Colonic mucosa (tissue), 4 donors: ENCODE data around the gene EEF1AKMT2. TPM values are rescaled to one million over a fixed set of nuclear protein-coding genes. Genes with fewer than 3 reads are reported as not detected.
"Not testable (repeated sequence)": the region's sequence is repeated elsewhere in the genome, so short reads cannot be mapped to it uniquely, and the experiment has no call there.

ENCODE experiments used
- DNase-seq: peaks from one replicate; pipeline ENCODE4 v3.0.0-alpha.2; 2020
- H3K27ac ChIP-seq: fragments of 200-600 bp; one replicate; pipeline ENCODE4 v1.8.0; 2021
- H3K27me3 ChIP-seq: fragments of 200-600 bp; one replicate; pipeline ENCODE4 v1.8.0; 2021
- H3K36me3 ChIP-seq: fragments of 200-600 bp; one replicate; pipeline ENCODE4 v1.8.0; 2021
- H3K4me1 ChIP-seq: fragments of 200-600 bp; one replicate; pipeline ENCODE4 v1.8.0; 2021; ENCODE audit warnings: mild to moderate bottlenecking
- H3K4me3 ChIP-seq: fragments of 200-600 bp; one replicate; pipeline ENCODE4 v1.8.0; 2021
- H3K9ac ChIP-seq, 2 donors: one replicate each; pipeline ENCODE4 v1.7.0; 2013; ENCODE audit warnings: control low read depth in 2 of 2, low read depth in 2 of 2, low read length in 2 of 2
- H3K9me3 ChIP-seq: fragments of 200-600 bp; one replicate; pipeline ENCODE4 v1.8.0; 2021
- CTCF ChIP-seq: fragments of 200-600 bp; IDR thresholded peaks from one replicate; pipeline ENCODE4 v1.8.0; 2022; ENCODE audit warnings: antibody characterized with exemption, mild to moderate bottlenecking
- intact Hi-C: fragments of 100-400 bp; cut with DNase I; formaldehyde crosslinking; loops from one replicate; pipeline ENCODE4 v1.14.1; 2022
- total RNA-seq, 2 donors: library from RNA; stranded (reverse); fragmentation: NEBNext Ultra II Directional in 1 of 2; extraction: Animal tissue kit (Norgen Biotek cat#: 25700) in 1 of 2; gene quantifications; one replicate each; pipeline ENCODE4 v1.2.1, GENCODE V29; 2021
- donor health status: healthy.
- donor health status: DM: no; HTN: no; CAD: no.
- donor health status: DM: no; HTN: no; CAD: no.

The EEF1AKMT2 gene
- total RNA-seq, 2 donors from 2014 or later = 14.7 to 16.5 TPM

- DNase-seq = no peak
- Histone ChIP-seq H3K27me3 (no peaks in the 10 kb centered on the region), H3K4me3 (no peak overlapping the region), H3K36me3 (peaks cover 8% of the 10 kb centered on the region), H3K4me1 (no peaks in the 10 kb centered on the region), H3K9ac (no peak overlapping the region), H3K9me3 (no peaks in the 10 kb centered on the region), H3K27ac (no peak overlapping the region)
- peak; percentile 57 for TF ChIP-seq CTCF
- intact Hi-C loops = loop anchor here (5.0 kb wide), 1 partner anchor 295 kb away; no protein-coding TSS in a partner anchor
Measured at GRCh38 chr10:124827474-124827873, 35.8 kb upstream of the EEF1AKMT2 start.

GRCh38 chr10:124826262-124826661 is 34.6 kb upstream of the EEF1AKMT2 start:
- H3K4me3 ChIP-seq = no peak overlapping the region
- H3K36me3 ChIP-seq = no peaks in the 10 kb centered on the region
- H3K4me1 ChIP-seq = no peaks in the 10 kb centered on the region
- H3K9ac ChIP-seq = no peak overlapping the region
- H3K9me3 ChIP-seq = no peaks in the 10 kb centered on the region
- intact Hi-C loops = loop anchor here (5.0 kb wide), 1 partner anchor 294 kb away; no protein-coding TSS in a partner anchor
- no peaks in the 10 kb centered on the region for H3K27me3 ChIP-seq
- TF ChIP-seq CTCF = no peak
- DNase-seq = no peak
- no peak overlapping the region for H3K27ac ChIP-seq

GRCh38 chr10:124825702-124826101 is 34.0 kb upstream of the EEF1AKMT2 start:
- no peak for TF ChIP-seq CTCF
- H3K9me3 ChIP-seq = no peaks in the 10 kb centered on the region
- no peaks in the 10 kb centered on the region for H3K36me3 ChIP-seq
- no peak overlapping the region for H3K9ac ChIP-seq
- intact Hi-C loops = loop anchor here (5.0 kb wide), 1 partner anchor 293 kb away; no protein-coding TSS in a partner anchor
- DNase-seq = no peak
- no peak overlapping the region for H3K4me3 ChIP-seq
- H3K27me3 ChIP-seq = no peaks in the 10 kb centered on the region
- no peaks in the 10 kb centered on the region for H3K4me1 ChIP-seq
- no peak overlapping the region for H3K27ac ChIP-seq

- not testable (repeated sequence) for H3K36me3 ChIP-seq, H3K27me3 ChIP-seq, H3K27ac ChIP-seq, DNase-seq, H3K9me3 ChIP-seq, H3K4me3 ChIP-seq, H3K9ac ChIP-seq, H3K4me1 ChIP-seq
- intact Hi-C loops = loop anchor here (5.0 kb wide), 1 partner anchor 293 kb away; no protein-coding TSS in a partner anchor
Measured at GRCh38 chr10:124824932-124825331, 33.2 kb upstream of the EEF1AKMT2 start.

GRCh38 chr10:124824507-124824906 is 32.8 kb upstream of the EEF1AKMT2 start:
- Histone ChIP-seq H3K9me3 (no peaks in the 10 kb centered on the region), H3K4me1 (no peaks in the 10 kb centered on the region), H3K27ac (no peak overlapping the region), H3K36me3 (no peaks in the 10 kb centered on the region), H3K27me3 (no peaks in the 10 kb centered on the region), H3K4me3 (no peak overlapping the region), H3K9ac (no peak overlapping the region)
- no peak for TF ChIP-seq CTCF
- no peak for DNase-seq
- intact Hi-C loops = no loop called here

GRCh38 chr10:124821520-124821919 is 29.8 kb upstream of the EEF1AKMT2 start:
- H3K36me3 ChIP-seq = no peaks in the 10 kb centered on the region
- no peak overlapping the region for H3K27ac ChIP-seq
- DNase-seq = no peak
- H3K9ac ChIP-seq = no peak overlapping the region
- intact Hi-C loops = no loop called here
- no peak overlapping the region for H3K4me3 ChIP-seq
- no peaks in the 10 kb centered on the region for H3K4me1 ChIP-seq
- no peaks in the 10 kb centered on the region for H3K9me3 ChIP-seq
- no peak for TF ChIP-seq CTCF
- H3K27me3 ChIP-seq = no peaks in the 10 kb centered on the region
